A549 (cell line): ENCODE results near the gene XBP1. TPM values are rescaled to one million over a fixed set of nuclear protein-coding genes. Genes with fewer than 3 reads are reported as not detected.

Experiments used
- ATAC-seq, 2 experiments: fragments of 200-7000 bp in 1 of 2; fragments of >200 bp in 1 of 2; cut with Nextera tagmentation in 1 of 2; cut with Tn5 transposase in 1 of 2; 3 replicates each; pipeline versions ENCODE4 v1.8.0 to v1.9.1; 2018 to 2020; ENCODE audit warnings: mild to moderate bottlenecking in 1 of 2, moderate library complexity in 1 of 2
- CTCF ChIA-PET: fragments of 300-600 bp; sonication (Branson Sonifier 250); formaldehyde crosslinking; extraction: SDS; loops from one replicate; lab custom pipeline; 2021; ENCODE audit warnings: antibody characterized with exemption, inconsistent platforms; lab: Yijun Ruan, JAX
- POLR2A ChIA-PET: fragments of 350-600 bp; formaldehyde crosslinking; extraction: SDS; loops from one replicate; lab custom pipeline; 2021; ENCODE audit warnings: antibody characterized with exemption, inconsistent platforms; lab: Yijun Ruan, JAX
- DNase-seq, 2 experiments: peaks; one replicate each; pipeline versions ENCODE4 v3.0.0 to v3.0.0-alpha.2; 2011 to 2016; ENCODE audit warnings: low read depth in 1 of 2, low spot score in 1 of 2
- FAIRE-seq: peaks from 2 replicates; lab custom pipeline; 2011; peaks lifted over from hg19 to GRCh38; lab: Jason Lieb, UNC
- H3K27ac ChIP-seq, 2 experiments: fragments of >200 bp; sonication (Bioruptor Twin); formaldehyde crosslinking; 3 replicates each; pipeline ENCODE4 v1.5.1; 2016 to 2017
- H3K4me1 ChIP-seq: fragments of >200 bp; sonication (Bioruptor Twin); formaldehyde crosslinking; 3 replicates; pipeline ENCODE4 v1.6.1; 2016
- H3K4me2 ChIP-seq: fragments of >200 bp; sonication (Bioruptor Twin); formaldehyde crosslinking; 3 replicates; pipeline ENCODE4 v1.6.1; 2016
- H3K4me3 ChIP-seq: fragments of >200 bp; sonication (Bioruptor Twin); formaldehyde crosslinking; 3 replicates; pipeline ENCODE4 v1.5.1; 2016
- H3K9me3 ChIP-seq: fragments of >200 bp; sonication (Bioruptor Twin); formaldehyde crosslinking; 3 replicates; pipeline ENCODE4 v1.6.1; 2016
- BHLHE40 ChIP-seq: IDR thresholded peaks from 2 replicates; pipeline ENCODE4 v1.6.1; 2012; ENCODE audit warnings: low read depth, low read length, inconsistent platforms
- CHD4 ChIP-seq: fragments of 200-600 bp; sonication (generic); IDR thresholded peaks from 2 replicates; pipeline ENCODE4 v1.6.1; 2016; ENCODE audit warnings: antibody characterized with exemption, mild to moderate bottlenecking, borderline replicate concordance
- CTCF ChIP-seq: fragments of >200 bp; sonication (Bioruptor Twin); formaldehyde crosslinking; IDR thresholded peaks from 3 replicates; pipeline ENCODE4 v1.5.1; 2016
- E2F6 ChIP-seq: IDR thresholded peaks from 2 replicates; pipeline ENCODE4 v1.6.1; 2012; ENCODE audit warnings: low read depth, borderline replicate concordance
- FOSB ChIP-seq: fragments of 250-450 bp; sonication (Bioruptor Pico); IDR thresholded peaks from 2 replicates; pipeline ENCODE4 v1.5.0; 2020; ENCODE audit warnings: mild to moderate bottlenecking, moderate library complexity
- FOXS1 ChIP-seq: fragments of 250-450 bp; sonication (Bioruptor Pico); IDR thresholded peaks from 2 replicates; pipeline ENCODE4 v1.5.0; 2020; ENCODE audit warnings: mild to moderate bottlenecking, moderate library complexity
- GATA3 ChIP-seq: IDR thresholded peaks from 2 replicates; pipeline ENCODE4 v1.6.1; 2012; ENCODE audit warnings: borderline replicate concordance
- HEYL ChIP-seq: fragments of 250-450 bp; sonication (Bioruptor Pico); IDR thresholded peaks from 2 replicates; pipeline ENCODE4 v1.8.0; 2021; ENCODE audit warnings: mild to moderate bottlenecking, moderate library complexity
- HOXB5 ChIP-seq: fragments of 250-450 bp; sonication (Bioruptor Pico); IDR thresholded peaks from 2 replicates; pipeline ENCODE4 v1.5.0; 2020; ENCODE audit warnings: mild to moderate bottlenecking, moderate library complexity
- JUN ChIP-seq, 2 experiments: fragments of >200 bp; sonication (Bioruptor Twin); formaldehyde crosslinking; IDR thresholded peaks; 2 replicates in 1 of 2; 3 replicates in 1 of 2; pipeline ENCODE4 v1.6.1; 2016 to 2017
- KDM5A ChIP-seq: fragments of 200-600 bp; sonication (generic); IDR thresholded peaks from 2 replicates; pipeline ENCODE4 v1.6.1; 2016; ENCODE audit warnings: antibody characterized with exemption, mild to moderate bottlenecking
- MAFK ChIP-seq: fragments of 450-650 bp; IDR thresholded peaks from 2 replicates; pipeline ENCODE4 v1.6.1; 2014; ENCODE audit not compliant: partially characterized antibody
- NFE2L2 ChIP-seq: fragments of 150-350 bp; conservative IDR thresholded peaks from 2 replicates; pipeline ENCODE4 v1.6.1; 2014; ENCODE audit warnings: low read length
- PBX3 ChIP-seq: IDR thresholded peaks from 2 replicates; pipeline ENCODE4 v1.6.1; 2012
- POLR2A ChIP-seq: IDR thresholded peaks from 2 replicates; pipeline ENCODE4 v1.6.1; 2012; ENCODE audit warnings: mild to moderate bottlenecking, low read length
- POLR2AphosphoS2 ChIP-seq: conservative IDR thresholded peaks from 2 replicates; pipeline ENCODE4 v1.6.1; 2012; ENCODE audit warnings: low read length, improper control_type of control experiment, inconsistent platforms
- SMC3 ChIP-seq: fragments of >200 bp; sonication (Bioruptor Twin); formaldehyde crosslinking; IDR thresholded peaks from 3 replicates; pipeline ENCODE4 v1.6.1; 2018; ENCODE audit warnings: inconsistent platforms
- TFCP2L1 ChIP-seq: fragments of 250-450 bp; sonication (Bioruptor Pico); IDR thresholded peaks from 2 replicates; pipeline ENCODE4 v1.5.0; 2021; ENCODE audit warnings: mild to moderate bottlenecking
- TP53 ChIP-seq: fragments of 250-450 bp; sonication (Bioruptor Pico); IDR thresholded peaks from 2 replicates; pipeline ENCODE4 v1.5.0; 2021; ENCODE audit warnings: mild to moderate bottlenecking, moderate library complexity
- ZFP36 ChIP-seq: fragments of 450-650 bp; IDR thresholded peaks from 2 replicates; pipeline ENCODE4 v1.6.1; 2014; ENCODE audit warnings: borderline replicate concordance; ENCODE audit not compliant: partially characterized antibody
- WGBS: methylation state at CpG from one replicate; pipeline ENCODE4 v1.1.6; 2017; ENCODE audit errors: missing lambda C conversion rate; 5-methylcytosine and 5-hydroxymethylcytosine counted together
- polyA plus RNA-seq, 4 experiments: library from polyadenylated mRNA; depleted of rRNA in 3 of 4; stranded (reverse); fragments of >200 nt; fragmentation: RNase III in 1 of 4; extraction: RNeasy Plus Mini Kit Qiagen cat#74134 plus additional on column Dnase treatment in 1 of 4; gene quantifications; 2 replicates in 3 of 4; 3 replicates in 1 of 4; pipeline ENCODE4 v1.2.3, GENCODE V29; 2011 to 2017
- TF ChIP-seq, protein P1 (sequence below): fragments of >200 bp; sonication (Bioruptor Twin); formaldehyde crosslinking; IDR thresholded peaks from 3 replicates; pipeline ENCODE4 v1.6.1; 2016

Gene XBP1
- polyA plus RNA-seq, 2 of the 4 experiments (the other 2 are of a cell fraction), result 34.1 to 172 TPM

- WGBS, result 82% methylated on average over 6 of the region's 6 CpGs
- POLR2A ChIA-PET, result interaction anchor here (0.5 kb wide), 1 partner anchor 9 kb away, joined by 6 read pairs; no protein-coding TSS in a partner anchor
- Histone ChIP-seq H3K4me1 (peaks cover 33% of the 10 kb centered on the region; the same call in 2 of the 3 replicates), H3K4me2 (no peak overlapping the region), H3K4me3 (no peak overlapping the region), H3K27ac (no peak overlapping the region), H3K9me3 (no peaks in the 10 kb centered on the region)
- no peak for ATAC-seq
- no peak for DNase-seq
- no peak for TF ChIP-seq FOSB (CRISPR knock-in tag)
- no peak for TF ChIP-seq NFE2L2
- TF ChIP-seq GATA3, result no peak
- TF ChIP-seq BHLHE40, result no peak
- TF ChIP-seq POLR2A, result no peak
- no peak for TF ChIP-seq HOXB5 (CRISPR knock-in tag)
- no peak for TF ChIP-seq HEYL (CRISPR knock-in tag)
- TF ChIP-seq CHD4, result no peak
- no peak for TF ChIP-seq MAFK
- TF ChIP-seq SMC3, result no peak
- TF ChIP-seq TFCP2L1 (CRISPR knock-in tag), result no peak
- CTCF ChIA-PET, result interaction anchor here (1.3 kb wide), 1 partner anchor 194 kb away, joined by 4 read pairs; no protein-coding TSS in a partner anchor
- FAIRE-seq, result no peak
Observed at GRCh38 chr22:28795071-28795693, 5.2 kb downstream of the XBP1 start.

GRCh38 chr22:28793976-28794584 lies 6.3 kb downstream of the XBP1 start:
- ChIA-PET CTCF (interaction anchor here (0.9 to 1.0 kb wide), 2 partner anchors 8 to 11 kb away, joined by 4 to 5 read pairs; no protein-coding TSS in a partner anchor), POLR2A (interaction anchor here (0.9 kb wide), 1 partner anchor 8 kb away, joined by 3 read pairs; no protein-coding TSS in a partner anchor)
- no peak overlapping the region for H3K4me2 ChIP-seq
- no peaks in the 10 kb centered on the region for H3K9me3 ChIP-seq
- DNase-seq (no peak), FAIRE-seq (no peak), ATAC-seq (no peak)
- no peak overlapping the region for H3K27ac ChIP-seq
- TF ChIP-seq HEYL (CRISPR knock-in tag), result no peak
- TF ChIP-seq POLR2AphosphoS2, result 0 out of 2 replicates have a peak, but pooled peaks have one; percentile 34
- WGBS, result 89% methylated on average over 4 of the region's 4 CpGs
- H3K4me3 ChIP-seq, result no peak overlapping the region
- peaks cover 33% of the 10 kb centered on the region; the same call in 2 of the 3 replicates for H3K4me1 ChIP-seq

- Histone ChIP-seq H3K4me1 (peaks cover 29% of the 10 kb centered on the region; the same call in 2 of the 3 replicates), H3K4me3 (no peak overlapping the region), H3K27ac (no peak overlapping the region), H3K9me3 (no peaks in the 10 kb centered on the region), H3K4me2 (no peak overlapping the region)
- WGBS, result 91% methylated on average over 15 of the region's 15 CpGs
- DNase-seq (no peak), ATAC-seq (peak; percentile 43 to 50; a peak in 4 of 6 replicates), FAIRE-seq (no peak)
- TF ChIP-seq BHLHE40 (no peak), JUN (IDR thresholded peaks at IDR 0.05) (peak in 1 of 2 experiments; percentile 31; a peak in 1 of 5 replicates)
- POLR2A ChIA-PET, result interaction anchor here (0.9 kb wide), 1 partner anchor 7 kb away, joined by 3 read pairs; no protein-coding TSS in a partner anchor
- CTCF ChIA-PET, result interaction anchor here (0.6 to 0.9 kb wide), 4 partner anchors 16 to 80 kb away, joined by 3 read pairs; no protein-coding TSS in a partner anchor
Observed at GRCh38 chr22:28792491-28793383, 7.6 kb downstream of the XBP1 start.

- 79% methylated on average over 3 of the region's 3 CpGs for WGBS
- Histone ChIP-seq H3K27ac (no peak overlapping the region), H3K9me3 (no peaks in the 10 kb centered on the region), H3K4me1 (peaks cover 23% of the 10 kb centered on the region; the same call in 2 of the 3 replicates), H3K4me2 (no peak overlapping the region), H3K4me3 (no peak overlapping the region)
- ATAC-seq, result peak; percentile 33 to 43; a peak in 4 of 6 replicates
- no peak for DNase-seq
- ChIA-PET POLR2A (no interaction called here), CTCF (interaction anchor here (0.7 to 0.9 kb wide), 3 partner anchors 16 to 81 kb away, joined by 3 read pairs; no protein-coding TSS in a partner anchor)
- FAIRE-seq, result no peak
- TF ChIP-seq, protein P1, sequence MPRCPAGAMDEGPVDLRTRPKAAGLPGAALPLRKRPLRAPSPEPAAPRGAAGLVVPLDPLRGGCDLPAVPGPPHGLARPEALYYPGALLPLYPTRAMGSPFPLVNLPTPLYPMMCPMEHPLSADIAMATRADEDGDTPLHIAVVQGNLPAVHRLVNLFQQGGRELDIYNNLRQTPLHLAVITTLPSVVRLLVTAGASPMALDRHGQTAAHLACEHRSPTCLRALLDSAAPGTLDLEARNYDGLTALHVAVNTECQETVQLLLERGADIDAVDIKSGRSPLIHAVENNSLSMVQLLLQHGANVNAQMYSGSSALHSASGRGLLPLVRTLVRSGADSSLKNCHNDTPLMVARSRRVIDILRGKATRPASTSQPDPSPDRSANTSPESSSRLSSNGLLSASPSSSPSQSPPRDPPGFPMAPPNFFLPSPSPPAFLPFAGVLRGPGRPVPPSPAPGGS, result no peak
- TF ChIP-seq MAFK, result no peak
- TF ChIP-seq TP53 (CRISPR knock-in tag), result no peak
- no peak for TF ChIP-seq TFCP2L1 (CRISPR knock-in tag)
- TF ChIP-seq FOXS1 (CRISPR knock-in tag), result no peak
- TF ChIP-seq E2F6, result no peak
- TF ChIP-seq HOXB5 (CRISPR knock-in tag), result no peak
- no peak for TF ChIP-seq ZFP36
- no peak for TF ChIP-seq FOSB (CRISPR knock-in tag)
- TF ChIP-seq PBX3, result no peak
- TF ChIP-seq CTCF, result no peak
- no peak for TF ChIP-seq KDM5A
Observed at GRCh38 chr22:28791841-28792490, 8.4 kb downstream of the XBP1 start.
